Cardiac muscle cell (in vitro differentiated cells and primary cell): ENCODE results near the gene TIMM17B. TPM values are rescaled to one million over a fixed set of nuclear protein-coding genes. Genes with fewer than 3 reads are reported as not detected.

Experiments used
- DNase-seq, 2 donors: peaks; one replicate each; pipeline versions ENCODE4 v3.0.0 to v3.0.0-alpha.2; 2010 to 2017; ENCODE audit warnings: low read depth in 1 of 2, low spot score in 1 of 2
- H3K27ac ChIP-seq: fragments of 200-600 bp; sonication (generic); 2 replicates; pipeline ENCODE4 v1.5.1; 2016
- H3K27me3 ChIP-seq: fragments of 200-600 bp; sonication (generic); 2 replicates; pipeline ENCODE4 v1.6.0; 2016; ENCODE audit warnings: control low read depth
- H3K36me3 ChIP-seq: fragments of 200-600 bp; sonication (generic); 2 replicates; pipeline ENCODE4 v1.5.1; 2016; ENCODE audit warnings: control low read depth
- H3K4me1 ChIP-seq: fragments of 200-600 bp; sonication (generic); 2 replicates; pipeline ENCODE4 v1.8.1; 2017; ENCODE audit warnings: low read depth, mild to moderate bottlenecking, mixed run types
- H3K4me3 ChIP-seq: fragments of 200-600 bp; sonication (generic); 2 replicates; pipeline ENCODE4 v1.5.1; 2016; ENCODE audit warnings: mild to moderate bottlenecking
- H3K9me3 ChIP-seq: fragments of 200-600 bp; sonication (generic); 2 replicates; pipeline ENCODE4 v1.5.1; 2017; ENCODE audit warnings: low read depth, mild to moderate bottlenecking, control low read depth
- CTCF ChIP-seq: IDR thresholded peaks from 2 replicates; pipeline ENCODE4 v1.5.1; 2012; ENCODE audit warnings: low read depth, mild to moderate bottlenecking, low read length
- polyA plus RNA-seq: library from polyadenylated mRNA; unstranded; fragments of >200 nt; fragmentation: Nextera tagmentation; extraction: Ambion mirVana; gene quantifications from 2 replicates; pipeline ENCODE4 v1.2.1, GENCODE V29; 2016
- total RNA-seq: library from RNA; depleted of rRNA; stranded (reverse); fragments of >200 nt; gene quantifications from 2 replicates; pipeline ENCODE4 v1.2.3, GENCODE V29; 2016

The TIMM17B gene
- total and polyA plus RNA-seq, 2 experiments from 2014 or later = 127 to 219 TPM

GRCh38 chrX:48917139-48918001 lies 19.8 kb upstream of the TIMM17B start:
- Histone ChIP-seq H3K27ac (no peak overlapping the region), H3K9me3 (no peaks in the 10 kb centered on the region)
- TF ChIP-seq CTCF = peak; percentile 89

GRCh38 chrX:48914593-48915493 lies 17.3 kb upstream of the TIMM17B start:
- Histone ChIP-seq H3K4me3 (no peak overlapping the region), H3K4me1 (peaks cover 9% of the 10 kb centered on the region), H3K36me3 (peaks cover 6% of the 10 kb centered on the region), H3K9me3 (no peaks in the 10 kb centered on the region), H3K27me3 (no peaks in the 10 kb centered on the region), H3K27ac (no peak overlapping the region)
- no peak for TF ChIP-seq CTCF
- no peak for DNase-seq

More at GRCh38 chrX:48917139-48918001, 19.8 kb upstream of the TIMM17B start:
- H3K36me3 ChIP-seq = peaks cover 6% of the 10 kb centered on the region
- H3K4me3 ChIP-seq = peak overlapping the region; percentile 70
- H3K4me1 ChIP-seq = peaks cover 7% of the 10 kb centered on the region
- DNase-seq = peak; percentile 89 to 95
- H3K27me3 ChIP-seq = no peaks in the 10 kb centered on the region

GRCh38 chrX:48913605-48914366 lies 16.2 kb upstream of the TIMM17B start:
- H3K9me3 ChIP-seq = no peaks in the 10 kb centered on the region
- DNase-seq = no peak
- H3K4me1 ChIP-seq = peaks cover 7% of the 10 kb centered on the region
- peaks cover 6% of the 10 kb centered on the region for H3K36me3 ChIP-seq
- TF ChIP-seq CTCF = no peak
- H3K4me3 ChIP-seq = no peak overlapping the region
- no peak overlapping the region for H3K27ac ChIP-seq
- no peaks in the 10 kb centered on the region for H3K27me3 ChIP-seq

GRCh38 chrX:48911412-48912182 lies 14.0 kb upstream of the TIMM17B start, which contains the start of gene SLC35A2:
TSS of gene SLC35A2 (minus strand) at chrX:48911646. CDS start at chrX:48911636, 10 bp downstream.
- Histone ChIP-seq H3K27ac (peak within 1 kb of the TSS; percentile 61), H3K36me3 (peaks cover 6% of the 10 kb centered on the region), H3K4me3 (peak within 1 kb of the TSS; percentile 88), H3K9me3 (no peaks in the 10 kb centered on the region), H3K27me3 (no peaks in the 10 kb centered on the region), H3K4me1 (peaks cover 4% of the 10 kb centered on the region)
- DNase-seq = peak; percentile 69 to 91
- TF ChIP-seq CTCF = no peak
